NT2/D1 (cell line): Measurements from ENCODE around the gene ACP7.

Experiments used
- DNase-seq: peaks from one replicate; pipeline ENCODE4 v3.0.0-alpha.2; 2011; ENCODE audit warnings: low read depth, low spot score
- H3K27me3 ChIP-seq: 2 replicates; pipeline ENCODE4 v1.6.0; 2011; ENCODE audit warnings: mild to moderate bottlenecking; ENCODE audit not compliant: insufficient read length, insufficient read depth
- H3K36me3 ChIP-seq: 2 replicates; pipeline ENCODE4 v1.6.1; 2011; ENCODE audit warnings: mild to moderate bottlenecking, low read length, mixed read lengths; ENCODE audit not compliant: insufficient read depth, insufficient read length
- H3K4me1 ChIP-seq: 2 replicates; pipeline ENCODE4 v1.5.1; 2011; ENCODE audit not compliant: insufficient read depth, insufficient read length
- H3K4me3 ChIP-seq: 2 replicates; pipeline ENCODE4 v1.5.1; 2011; ENCODE audit warnings: low read depth; ENCODE audit not compliant: insufficient read length
- H3K9ac ChIP-seq: 2 replicates; pipeline ENCODE4 v1.6.0; 2011; ENCODE audit warnings: low read depth; ENCODE audit not compliant: insufficient read length
- H3K9me3 ChIP-seq: 2 replicates; pipeline ENCODE4 v1.5.1; 2011; ENCODE audit warnings: mild to moderate bottlenecking, low read length; ENCODE audit not compliant: insufficient read depth
- SUZ12 ChIP-seq: IDR thresholded peaks from 2 replicates; pipeline ENCODE4 v1.6.1; 2011; ENCODE audit not compliant: insufficient read length, insufficient read depth; ENCODE audit errors: extremely low read depth
- YY1 ChIP-seq: IDR thresholded peaks from 2 replicates; pipeline ENCODE4 v1.6.1; 2011; ENCODE audit not compliant: insufficient read length, insufficient read depth
- ZNF274 ChIP-seq: IDR thresholded peaks from 2 replicates; pipeline ENCODE4 v1.6.1; 2011; ENCODE audit warnings: mild to moderate bottlenecking, low read depth, low read length

Gene ACP7

GRCh38 chr19:39146686-39147450, 62.7 kb downstream of the ACP7 start:
- H3K9ac ChIP-seq, result no peak overlapping the region
- no peak overlapping the region for H3K4me3 ChIP-seq
- H3K27me3 ChIP-seq, result no peaks in the 10 kb centered on the region
- peaks cover 6% of the 10 kb centered on the region; the same call in 1 of the 2 replicates for H3K9me3 ChIP-seq
- TF ChIP-seq ZNF274, result no peak
- no peak for TF ChIP-seq YY1
- peaks cover 8% of the 10 kb centered on the region for H3K4me1 ChIP-seq
- H3K36me3 ChIP-seq, result peaks cover 13% of the 10 kb centered on the region
- DNase-seq, result no peak

- Histone ChIP-seq H3K4me1 (peaks cover 8% of the 10 kb centered on the region), H3K27me3 (no peaks in the 10 kb centered on the region), H3K9me3 (peaks cover 6% of the 10 kb centered on the region; the same call in 1 of the 2 replicates), H3K9ac (no peak overlapping the region), H3K4me3 (no peak overlapping the region), H3K36me3 (peaks cover 12% of the 10 kb centered on the region)
- no peak for TF ChIP-seq YY1
- TF ChIP-seq SUZ12, result no peak
- TF ChIP-seq ZNF274, result no peak
- DNase-seq, result no peak
Observed at GRCh38 chr19:39147480-39147879, 63.3 kb downstream of the ACP7 start.

- peaks cover 5% of the 10 kb centered on the region for H3K4me1 ChIP-seq
- no peak for TF ChIP-seq SUZ12
- no peak for TF ChIP-seq YY1
- TF ChIP-seq ZNF274, result no peak
- no peak overlapping the region for H3K9ac ChIP-seq
- H3K36me3 ChIP-seq, result peaks cover 9% of the 10 kb centered on the region
- H3K9me3 ChIP-seq, result peaks cover 6% of the 10 kb centered on the region; the same call in 1 of the 2 replicates
- DNase-seq, result no peak
- no peaks in the 10 kb centered on the region for H3K27me3 ChIP-seq
- no peak overlapping the region for H3K4me3 ChIP-seq
Observed at GRCh38 chr19:39148939-39149529, 64.9 kb downstream of the ACP7 start.

GRCh38 chr19:39150235-39150634, 66.1 kb downstream of the ACP7 start:
- Histone ChIP-seq H3K36me3 (peaks cover 9% of the 10 kb centered on the region), H3K4me3 (no peak overlapping the region), H3K4me1 (peaks cover 4% of the 10 kb centered on the region), H3K9ac (no peak overlapping the region), H3K9me3 (peaks cover 6% of the 10 kb centered on the region; the same call in 1 of the 2 replicates), H3K27me3 (no peaks in the 10 kb centered on the region)
- no peak for DNase-seq
- TF ChIP-seq ZNF274 (no peak), SUZ12 (no peak), YY1 (no peak)

GRCh38 chr19:39150807-39151600, 66.8 kb downstream of the ACP7 start:
- Histone ChIP-seq H3K9me3 (peaks cover 6% of the 10 kb centered on the region; the same call in 1 of the 2 replicates), H3K4me3 (no peak overlapping the region), H3K27me3 (no peaks in the 10 kb centered on the region), H3K36me3 (peaks cover 9% of the 10 kb centered on the region), H3K4me1 (peaks cover 6% of the 10 kb centered on the region), H3K9ac (no peak overlapping the region)
- no peak for DNase-seq
- no peak for TF ChIP-seq SUZ12
- no peak for TF ChIP-seq ZNF274
- TF ChIP-seq YY1, result no peak

GRCh38 chr19:39152066-39152465, 67.9 kb downstream of the ACP7 start:
- Histone ChIP-seq H3K9ac (no peak overlapping the region), H3K4me3 (no peak overlapping the region), H3K4me1 (peaks cover 9% of the 10 kb centered on the region), H3K27me3 (no peaks in the 10 kb centered on the region), H3K36me3 (peaks cover 6% of the 10 kb centered on the region), H3K9me3 (peaks cover 6% of the 10 kb centered on the region; the same call in 1 of the 2 replicates)
- no peak for DNase-seq
- TF ChIP-seq SUZ12 (no peak), YY1 (no peak), ZNF274 (no peak)

GRCh38 chr19:39154100-39154628, 70.0 kb downstream of the ACP7 start:
- TF ChIP-seq YY1 (no peak), SUZ12 (no peak), ZNF274 (no peak)
- H3K9ac ChIP-seq, result no peak overlapping the region
- no peak overlapping the region for H3K4me3 ChIP-seq
- H3K36me3 ChIP-seq, result peaks cover 13% of the 10 kb centered on the region
- H3K9me3 ChIP-seq, result peaks cover under 1% of the 10 kb centered on the region; the same call in 1 of the 2 replicates
- no peaks in the 10 kb centered on the region for H3K27me3 ChIP-seq
- peaks cover 9% of the 10 kb centered on the region for H3K4me1 ChIP-seq
- no peak for DNase-seq
